OCI-M2 (cell line): ENCODE measurements around the gene CALCR.
"Not testable (repeated sequence)": the region's sequence is repeated elsewhere in the genome, so short reads cannot be mapped to it uniquely, and the experiment has no call there.

Experiments used
- DNase-seq: peaks from one replicate; lab custom pipeline; 2025; ENCODE audit not compliant: unreplicated experiment; lab: John Stamatoyannopoulos, UW

CALCR gene

GRCh38 chr7:93574646-93575554, at the start of gene CALCR:
TSS of gene CALCR (minus strand) at chr7:93574724. CDS start at chr7:93486981, 87,743 bp downstream.
- no peak for DNase-seq

GRCh38 chr7:93623816-93624215, 49.3 kb upstream of the CALCR start:
- DNase-seq: no peak

- no peak for DNase-seq
Observed at GRCh38 chr7:93622036-93623033, 47.8 kb upstream of the CALCR start.

GRCh38 chr7:93620864-93621263, 46.3 kb upstream of the CALCR start:
- no peak for DNase-seq

- no peak for DNase-seq
Observed at GRCh38 chr7:93620057-93620456, 45.5 kb upstream of the CALCR start.

GRCh38 chr7:93601363-93601762, 26.8 kb upstream of the CALCR start:
- DNase-seq: no peak

- no peak for DNase-seq
Observed at GRCh38 chr7:93594250-93594649, 19.7 kb upstream of the CALCR start.

GRCh38 chr7:93592588-93593266, 18.2 kb upstream of the CALCR start:
- no peak for DNase-seq

GRCh38 chr7:93591224-93592050, 16.9 kb upstream of the CALCR start:
- DNase-seq: not testable (repeated sequence)

- DNase-seq: not testable (repeated sequence)
Observed at GRCh38 chr7:93586479-93586865, 11.9 kb upstream of the CALCR start.

GRCh38 chr7:93585694-93586478, 11.4 kb upstream of the CALCR start:
- DNase-seq: not testable (repeated sequence)

- no peak for DNase-seq
Observed at GRCh38 chr7:93579431-93579830, 4.9 kb upstream of the CALCR start.

GRCh38 chr7:93578762-93579161, 4.2 kb upstream of the CALCR start:
- DNase-seq: no peak

GRCh38 chr7:93575555-93576399, 1.3 kb upstream of the CALCR start:
- no peak for DNase-seq

GRCh38 chr7:93574269-93574645, 267 bp downstream of the CALCR start:
- DNase-seq: no peak

- no peak for DNase-seq
Observed at GRCh38 chr7:93569189-93569588, 5.3 kb downstream of the CALCR start.

- DNase-seq: no peak
Observed at GRCh38 chr7:93566876-93567275, 7.6 kb downstream of the CALCR start.

- DNase-seq: no peak
Observed at GRCh38 chr7:93563584-93563983, 10.9 kb downstream of the CALCR start.
